ENCODE results near the gene IL17RB.

- TF ChIP-seq POLR2A (IDR thresholded peaks at IDR 0.05; ENCODE audit: low read length) (no peak), GATA1 (IDR thresholded peaks at IDR 0.05; ENCODE audit: low read depth, low read length) (no peak)
Measured at GRCh38 chr3:53902711-53903110, 56.3 kb downstream of the IL17RB start.
